HAP-1 (cell line): ENCODE measurements around the gene ZNF75A.

Source experiments
- DNase-seq, 2 experiments: peaks; one replicate each; pipeline ENCODE4 v3.0.0-alpha.2; 2016 to 2020; ENCODE audit warnings: low spot score in 2 of 2
- H3K27me3 ChIP-seq: fragments of 250-450 bp; sonication (Bioruptor Pico); 2 replicates; pipeline ENCODE4 v1.5.1; 2020; ENCODE audit warnings: low read depth, mild to moderate bottlenecking, moderate library complexity
- H3K36me3 ChIP-seq: fragments of 250-450 bp; sonication (Bioruptor Pico); replicated peaks from 2 replicates; pipeline ENCODE4 v1.5.1; 2020; ENCODE audit warnings: mild to moderate bottlenecking
- H3K4me1 ChIP-seq: fragments of 250-450 bp; sonication (Bioruptor Pico); 2 replicates; pipeline ENCODE4 v1.5.1; 2020; ENCODE audit warnings: mild to moderate bottlenecking
- H3K4me3 ChIP-seq: fragments of 250-450 bp; sonication (Bioruptor Pico); 2 replicates; pipeline ENCODE4 v1.5.1; 2020; ENCODE audit warnings: mild to moderate bottlenecking, moderate library complexity
- H3K9me3 ChIP-seq: fragments of 250-450 bp; sonication (Bioruptor Pico); 2 replicates; pipeline ENCODE4 v1.5.1; 2020; ENCODE audit warnings: mild to moderate bottlenecking, moderate library complexity
- in situ Hi-C: fragments of 300-500 bp; cut with MboI; formaldehyde crosslinking; loops from 3 replicates; pipeline ENCODE4 v1.14.3; 2020; ENCODE audit warnings: low sequenced_read_pairs, inconsistent platforms, mixed read lengths

Gene ZNF75A

DNA sequence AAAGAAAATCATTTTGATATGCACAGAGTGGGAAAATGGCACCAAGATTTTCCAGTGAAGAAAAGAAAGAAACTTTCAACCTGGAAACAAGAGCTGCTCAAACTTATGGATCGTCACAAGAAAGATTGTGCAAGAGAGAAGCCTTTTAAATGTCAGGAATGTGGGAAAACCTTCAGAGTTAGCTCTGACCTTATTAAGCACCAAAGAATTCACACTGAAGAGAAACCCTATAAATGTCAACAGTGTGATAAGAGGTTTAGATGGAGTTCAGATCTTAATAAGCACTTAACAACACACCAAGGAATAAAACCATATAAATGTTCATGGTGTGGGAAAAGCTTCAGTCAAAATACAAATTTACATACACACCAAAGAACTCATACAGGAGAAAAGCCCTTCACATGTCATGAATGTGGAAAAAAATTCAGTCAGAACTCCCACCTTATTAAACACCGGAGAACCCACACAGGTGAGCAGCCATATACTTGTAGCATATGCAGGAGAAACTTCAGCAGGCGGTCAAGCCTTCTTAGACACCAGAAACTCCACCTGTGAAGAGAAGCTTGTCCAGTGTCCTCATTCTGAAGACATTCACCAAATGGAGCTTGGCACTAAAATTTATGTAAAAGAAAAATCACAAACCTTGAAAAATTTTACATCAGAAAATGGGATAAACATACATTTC, 12.2 kb downstream of the ZNF75A start:
- Histone ChIP-seq H3K27me3 (no peaks in the 10 kb centered on the region), H3K4me3 (no peak overlapping the region), H3K36me3 (peaks cover 20% of the 10 kb centered on the region), H3K4me1 (no peaks in the 10 kb centered on the region), H3K9me3 (peaks cover 25% of the 10 kb centered on the region)
- in situ Hi-C loops, result no loop called here
- no peak for DNase-seq

DNA sequence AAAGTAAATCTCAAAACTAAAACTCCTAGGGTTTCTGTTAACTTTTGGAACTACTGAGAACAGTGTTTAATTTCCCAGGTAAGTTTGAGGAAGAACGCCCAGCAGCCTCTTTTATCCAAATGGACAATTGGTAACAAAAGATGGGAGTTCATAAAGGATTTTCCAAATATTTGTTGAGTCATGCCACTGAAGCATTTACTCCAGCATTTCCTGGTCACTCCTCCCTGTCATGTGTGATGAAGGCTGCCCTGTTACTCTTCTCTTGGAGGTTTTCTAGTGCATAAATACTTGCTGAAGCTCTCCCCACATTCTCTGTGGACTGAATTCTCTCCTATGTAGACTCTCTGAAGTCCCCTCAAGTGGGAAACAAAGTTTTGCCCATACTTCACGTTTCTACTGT, 16.5 kb downstream of the ZNF75A start:
- Histone ChIP-seq H3K9me3 (peaks cover 23% of the 10 kb centered on the region), H3K4me1 (no peaks in the 10 kb centered on the region), H3K4me3 (no peak overlapping the region), H3K27me3 (no peaks in the 10 kb centered on the region; the same call in 1 of the 2 replicates), H3K36me3 (peaks cover 13% of the 10 kb centered on the region)
- in situ Hi-C loops, result no loop called here
- DNase-seq, result no peak

DNA sequence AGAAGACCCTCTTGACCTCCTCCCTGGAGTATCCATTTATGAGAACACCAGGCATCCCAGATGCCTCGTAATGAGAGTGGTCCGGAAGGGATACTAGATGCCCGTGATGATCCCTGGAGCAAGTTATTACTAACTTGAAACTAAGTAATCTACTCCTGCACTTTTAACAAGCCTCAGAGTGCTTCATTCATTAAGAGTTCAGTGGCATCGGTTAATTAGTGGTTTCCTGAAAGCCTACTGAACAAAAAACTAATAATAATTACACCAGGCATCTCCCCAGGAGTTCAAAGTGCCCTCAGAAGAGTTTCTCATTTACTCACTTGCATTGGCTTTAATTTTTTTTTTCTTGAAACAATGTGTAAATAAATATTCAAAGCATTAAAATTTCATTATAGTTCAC, 22.2 kb downstream of the ZNF75A start:
- no peak overlapping the region for H3K4me3 ChIP-seq
- in situ Hi-C loops, result no loop called here
- H3K4me1 ChIP-seq, result no peaks in the 10 kb centered on the region
- H3K36me3 ChIP-seq, result no peaks in the 10 kb centered on the region
- DNase-seq, result no peak
- H3K27me3 ChIP-seq, result peaks cover 2% of the 10 kb centered on the region; the same call in 1 of the 2 replicates
- no peaks in the 10 kb centered on the region for H3K9me3 ChIP-seq

DNA sequence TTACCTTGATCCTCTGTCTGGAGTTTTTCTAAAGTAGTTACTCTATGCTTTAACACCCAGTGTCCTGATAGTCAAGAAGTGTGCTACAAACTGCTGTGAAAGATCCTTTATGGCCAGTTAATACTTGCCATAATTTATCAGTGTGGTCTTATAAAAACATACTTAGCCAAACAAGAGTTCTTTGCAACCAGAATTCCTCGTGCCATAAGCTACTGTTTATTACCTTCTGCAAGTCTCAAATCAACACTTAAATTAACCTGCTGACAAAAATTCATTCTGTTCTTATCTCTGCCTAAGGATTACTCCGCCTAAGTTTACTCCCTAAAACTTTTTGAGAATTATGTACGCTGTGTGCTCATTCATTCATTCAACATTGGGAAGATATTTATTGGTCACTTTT, 22.8 kb downstream of the ZNF75A start:
- H3K4me3 ChIP-seq, result no peak overlapping the region
- H3K27me3 ChIP-seq, result peaks cover 2% of the 10 kb centered on the region; the same call in 1 of the 2 replicates
- in situ Hi-C loops, result no loop called here
- H3K9me3 ChIP-seq, result no peaks in the 10 kb centered on the region
- no peaks in the 10 kb centered on the region for H3K4me1 ChIP-seq
- no peak for DNase-seq
- H3K36me3 ChIP-seq, result no peaks in the 10 kb centered on the region

DNA sequence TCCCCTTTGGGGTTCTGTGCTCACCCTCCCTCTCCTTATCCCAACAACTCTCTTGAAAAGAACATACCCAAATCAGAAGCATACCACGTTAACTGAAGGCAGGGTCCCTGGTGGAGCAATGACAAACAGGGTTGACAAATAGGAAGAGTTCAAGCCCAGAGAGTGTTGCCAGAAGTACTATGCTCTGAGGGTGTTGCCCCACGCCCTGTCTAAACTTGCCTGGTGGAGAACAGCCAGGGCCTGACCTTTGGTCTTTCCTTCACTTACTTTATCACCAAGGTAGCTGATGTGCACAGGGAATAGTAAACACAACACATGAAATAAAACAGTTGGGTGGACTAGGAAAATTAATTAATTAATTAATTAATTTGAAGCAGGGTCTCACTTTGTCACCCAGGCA, 23.3 kb downstream of the ZNF75A start:
- in situ Hi-C loops, result no loop called here
- Histone ChIP-seq H3K4me3 (no peak overlapping the region), H3K27me3 (peaks cover 2% of the 10 kb centered on the region; the same call in 1 of the 2 replicates), H3K4me1 (no peaks in the 10 kb centered on the region), H3K36me3 (no peaks in the 10 kb centered on the region), H3K9me3 (no peaks in the 10 kb centered on the region)
- DNase-seq, result no peak

DNA sequence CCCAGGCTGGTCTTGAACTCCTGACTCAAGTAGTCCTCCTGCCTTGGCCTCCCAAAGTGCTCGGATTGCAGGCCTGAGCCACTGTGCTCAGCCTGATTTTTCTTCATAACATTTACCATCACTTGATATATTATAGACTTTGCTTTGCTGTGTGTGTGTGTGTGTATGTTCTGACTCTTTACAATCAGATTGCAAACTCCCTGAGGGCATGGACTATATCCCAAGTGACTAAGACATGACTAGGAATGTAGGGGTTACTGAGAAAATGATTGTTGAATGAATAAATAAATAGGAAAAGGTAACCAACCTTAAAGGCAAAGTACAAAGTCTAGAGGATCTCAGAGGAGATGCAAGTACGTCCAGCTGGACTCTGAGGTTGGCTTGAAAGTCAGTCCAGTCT, 40.7 kb downstream of the ZNF75A start:
- Histone ChIP-seq H3K9me3 (no peaks in the 10 kb centered on the region), H3K36me3 (no peaks in the 10 kb centered on the region), H3K27me3 (no peaks in the 10 kb centered on the region), H3K4me3 (no peak overlapping the region), H3K4me1 (no peaks in the 10 kb centered on the region)
- DNase-seq, result no peak
- in situ Hi-C loops, result no loop called here

DNA sequence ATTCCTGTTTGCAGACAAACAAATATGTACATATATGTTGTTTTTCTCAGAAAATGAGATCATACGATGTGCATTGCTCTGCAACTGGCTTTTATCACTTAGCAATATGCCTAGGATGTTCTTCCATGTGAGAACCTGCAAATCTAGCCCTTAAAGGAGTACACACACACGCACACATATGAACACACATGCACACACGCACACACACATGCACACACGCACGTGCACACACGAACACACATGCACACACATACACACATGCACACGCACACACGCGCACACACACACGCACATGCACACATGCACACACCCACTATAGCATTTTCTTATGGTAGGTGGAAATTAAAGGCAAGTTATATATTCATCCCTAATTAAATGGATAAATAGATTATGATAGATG, 42.3 kb downstream of the ZNF75A start:
- no peaks in the 10 kb centered on the region for H3K36me3 ChIP-seq
- in situ Hi-C loops, result no loop called here
- H3K27me3 ChIP-seq, result no peaks in the 10 kb centered on the region
- H3K9me3 ChIP-seq, result no peaks in the 10 kb centered on the region
- H3K4me1 ChIP-seq, result no peaks in the 10 kb centered on the region
- no peak overlapping the region for H3K4me3 ChIP-seq
- no peak for DNase-seq

DNA sequence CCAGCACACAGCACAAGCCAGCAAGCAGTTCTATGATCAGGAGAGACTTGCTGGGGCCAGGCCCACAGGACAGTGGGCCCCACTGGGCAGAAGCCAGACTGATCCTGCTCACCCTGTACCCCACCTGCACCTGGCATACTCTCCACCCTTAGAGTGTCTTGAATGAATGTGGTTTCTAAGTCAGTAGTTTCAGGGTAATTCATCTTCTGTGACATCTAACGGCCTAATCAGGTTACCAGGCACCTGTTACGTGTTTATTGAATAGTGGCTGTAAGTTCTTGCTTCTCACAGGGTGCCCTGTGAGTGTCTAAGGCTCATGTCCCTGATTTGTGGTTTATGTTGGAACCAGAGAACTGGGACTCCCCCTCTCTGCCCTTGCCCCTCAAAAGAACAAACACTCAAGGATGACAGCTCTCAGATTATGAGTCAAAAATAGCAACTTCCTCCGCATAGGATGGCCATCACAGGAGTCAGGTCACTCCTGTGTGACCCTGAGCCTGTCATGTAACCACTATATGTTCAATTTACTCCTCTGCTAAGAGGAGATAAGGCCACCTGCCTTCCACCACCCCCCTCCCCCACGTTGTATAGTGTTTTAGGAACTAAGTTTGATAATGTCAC, 43.4 kb downstream of the ZNF75A start:
- no peak for DNase-seq
- Histone ChIP-seq H3K4me1 (no peaks in the 10 kb centered on the region), H3K27me3 (no peaks in the 10 kb centered on the region), H3K4me3 (no peak overlapping the region), H3K36me3 (no peaks in the 10 kb centered on the region), H3K9me3 (no peaks in the 10 kb centered on the region)
- in situ Hi-C loops, result no loop called here

DNA sequence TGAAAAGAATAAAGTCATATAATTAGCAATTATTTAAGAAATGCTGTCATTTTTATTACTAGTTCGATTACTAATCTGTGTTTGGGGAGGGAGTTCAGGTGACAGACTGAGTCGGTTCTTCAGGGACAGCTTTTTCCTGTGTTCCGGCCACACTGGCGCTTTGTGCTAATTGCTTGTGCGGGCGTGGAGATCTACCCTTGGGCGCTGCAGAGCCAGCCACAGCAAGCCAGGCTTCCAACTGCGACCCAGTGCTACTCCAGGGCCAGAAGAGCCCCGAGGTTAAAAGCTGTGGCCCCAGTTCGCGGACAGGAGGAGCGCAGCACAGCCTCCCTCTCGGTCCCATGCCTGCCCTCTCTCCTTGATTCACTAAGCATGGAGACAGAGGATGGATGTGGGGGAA, 43.9 kb downstream of the ZNF75A start:
- in situ Hi-C loops, result no loop called here
- Histone ChIP-seq H3K36me3 (no peaks in the 10 kb centered on the region), H3K4me1 (no peaks in the 10 kb centered on the region), H3K27me3 (no peaks in the 10 kb centered on the region), H3K4me3 (no peak overlapping the region), H3K9me3 (no peaks in the 10 kb centered on the region)
- DNase-seq, result no peak

DNA sequence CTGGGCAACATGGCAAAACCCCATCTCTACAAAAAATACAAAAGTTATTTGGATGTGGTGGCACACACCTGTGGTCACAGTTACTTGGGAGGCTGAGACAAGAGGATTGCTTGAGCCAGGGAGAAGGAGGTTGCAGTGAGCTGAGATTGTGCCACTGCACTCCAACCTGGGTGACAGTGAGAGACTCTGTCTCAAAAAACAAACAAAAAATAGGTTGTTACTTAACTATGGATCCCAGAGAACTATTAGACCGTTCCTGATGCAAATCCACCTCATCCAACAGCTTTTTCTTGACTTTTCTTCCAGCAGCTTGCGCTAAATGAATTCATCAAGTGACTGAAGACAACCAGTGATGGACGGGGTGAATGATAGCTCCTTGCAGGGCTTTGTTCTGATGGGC, 50.3 kb downstream of the ZNF75A start, which contains the start of gene OR2C1:
TSS of gene OR2C1 (plus strand) at position 301 of the 400 bp plus-strand sequence. CDS start at position 353, 52 bp downstream.
- Histone ChIP-seq H3K4me1 (no peaks in the 10 kb centered on the region), H3K4me3 (no peak within 1 kb of the TSS), H3K36me3 (no peaks in the 10 kb centered on the region), H3K9me3 (no peaks in the 10 kb centered on the region), H3K27me3 (peaks cover 3% of the 10 kb centered on the region; the same call in 1 of the 2 replicates)
- in situ Hi-C loops, result no loop called here
- no peak for DNase-seq

DNA sequence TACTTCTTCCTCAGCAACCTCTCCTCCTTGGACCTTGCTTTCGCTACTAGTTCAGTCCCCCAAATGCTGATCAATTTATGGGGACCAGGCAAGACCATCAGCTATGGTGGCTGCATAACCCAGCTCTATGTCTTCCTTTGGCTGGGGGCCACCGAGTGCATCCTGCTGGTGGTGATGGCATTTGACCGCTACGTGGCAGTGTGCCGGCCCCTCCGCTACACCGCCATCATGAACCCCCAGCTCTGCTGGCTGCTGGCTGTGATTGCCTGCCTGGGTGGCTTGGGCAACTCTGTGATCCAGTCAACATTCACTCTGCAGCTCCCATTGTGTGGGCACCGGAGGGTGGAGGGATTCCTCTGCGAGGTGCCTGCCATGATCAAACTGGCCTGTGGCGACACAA, 50.8 kb downstream of the ZNF75A start:
- no peak overlapping the region for H3K4me3 ChIP-seq
- H3K4me1 ChIP-seq, result no peaks in the 10 kb centered on the region
- H3K9me3 ChIP-seq, result no peaks in the 10 kb centered on the region
- DNase-seq, result no peak
- peaks cover 3% of the 10 kb centered on the region; the same call in 1 of the 2 replicates for H3K27me3 ChIP-seq
- H3K36me3 ChIP-seq, result no peaks in the 10 kb centered on the region
- in situ Hi-C loops, result no loop called here

DNA sequence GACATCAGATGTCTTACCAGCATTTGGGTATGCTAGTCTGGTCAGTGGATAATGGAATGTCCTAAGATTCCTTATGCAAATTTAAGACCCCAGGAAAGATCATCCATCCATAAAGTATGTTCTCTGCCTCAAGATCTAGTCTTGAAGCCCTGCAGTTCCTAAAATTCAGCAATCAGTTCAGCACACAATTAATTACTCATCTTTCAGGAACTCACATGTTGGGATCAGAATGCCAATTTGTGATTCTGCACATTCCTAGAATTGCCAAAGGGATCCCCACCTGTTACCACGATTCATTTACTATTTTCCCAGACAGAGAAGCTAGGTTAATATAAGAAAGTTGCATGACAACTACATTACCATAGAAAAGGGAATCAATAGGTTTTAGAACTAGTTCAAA, 53.6 kb downstream of the ZNF75A start:
- Histone ChIP-seq H3K27me3 (peaks cover 6% of the 10 kb centered on the region), H3K9me3 (no peaks in the 10 kb centered on the region), H3K4me3 (no peak overlapping the region), H3K4me1 (no peaks in the 10 kb centered on the region), H3K36me3 (no peaks in the 10 kb centered on the region)
- DNase-seq, result no peak
- in situ Hi-C loops, result no loop called here

DNA sequence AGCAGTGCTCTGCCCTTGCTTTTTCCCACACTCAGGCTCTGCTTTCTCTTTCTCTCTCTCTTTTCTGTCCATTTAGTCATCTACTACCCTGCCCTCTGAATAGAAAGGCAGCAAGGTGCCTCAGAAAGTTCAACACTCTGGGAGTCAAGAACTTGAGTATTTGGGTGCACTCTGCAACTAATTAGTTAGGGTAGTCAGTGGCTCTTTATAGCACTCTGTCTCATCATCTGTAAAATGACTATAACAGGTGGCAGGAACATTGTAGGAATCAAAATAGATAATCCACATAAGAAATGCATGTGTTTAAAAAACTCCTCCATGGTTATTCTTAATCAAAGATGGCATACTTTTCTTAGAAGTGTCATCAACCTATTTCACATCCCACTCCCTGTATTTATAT, 57.6 kb downstream of the ZNF75A start:
- peaks cover 6% of the 10 kb centered on the region for H3K27me3 ChIP-seq
- H3K4me3 ChIP-seq, result no peak overlapping the region
- no peaks in the 10 kb centered on the region; the same call in 1 of the 2 replicates for H3K9me3 ChIP-seq
- H3K36me3 ChIP-seq, result no peaks in the 10 kb centered on the region
- DNase-seq, result no peak
- in situ Hi-C loops, result no loop called here
- no peaks in the 10 kb centered on the region for H3K4me1 ChIP-seq

DNA sequence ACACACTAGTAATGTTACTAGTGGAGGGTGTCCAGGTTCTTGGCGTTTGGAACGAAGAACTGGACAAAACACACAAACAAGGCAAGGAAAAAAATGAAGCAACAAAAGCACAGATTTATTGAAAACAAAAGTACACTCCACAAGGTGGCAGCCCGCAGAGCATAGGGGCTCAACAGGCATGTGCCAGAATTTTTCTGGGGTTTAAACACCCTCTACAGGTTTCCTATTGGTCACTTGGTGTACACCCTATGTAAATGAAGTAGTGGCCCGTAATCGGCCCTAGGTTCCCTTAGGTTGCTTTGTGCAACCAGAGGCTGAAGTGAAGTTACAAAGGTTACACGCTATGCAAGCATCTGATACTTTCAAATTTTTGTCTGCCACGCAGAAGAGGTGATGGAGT, 58.5 kb downstream of the ZNF75A start:
- Histone ChIP-seq H3K36me3 (no peaks in the 10 kb centered on the region), H3K9me3 (no peaks in the 10 kb centered on the region; the same call in 1 of the 2 replicates), H3K4me1 (no peaks in the 10 kb centered on the region), H3K4me3 (no peak overlapping the region), H3K27me3 (peaks cover 6% of the 10 kb centered on the region)
- no peak for DNase-seq
- in situ Hi-C loops, result no loop called here
